Astrocyte (in vitro differentiated cells and primary cell): Measurements from ENCODE around the gene VPS25. TPM values are rescaled to one million over a fixed set of nuclear protein-coding genes. Genes with fewer than 3 reads are reported as not detected.

Experiments
- DNase-seq: peaks from one replicate; pipeline ENCODE4 v3.0.0-alpha.2; 2010; ENCODE audit warnings: low read depth
- FAIRE-seq: peaks from 2 replicates; lab custom pipeline; 2011; peaks lifted over from hg19 to GRCh38; lab: Jason Lieb, UNC
- H2AFZ ChIP-seq: 2 replicates; pipeline ENCODE4 v1.6.0; 2012; ENCODE audit warnings: low read depth, low read length, inconsistent platforms
- H3K27ac ChIP-seq: 2 replicates; pipeline ENCODE4 v1.5.1; 2011; ENCODE audit warnings: low read depth, low read length, inconsistent platforms
- H3K27me3 ChIP-seq: 2 replicates; pipeline ENCODE4 v1.6.0; 2011; ENCODE audit warnings: low read length, inconsistent platforms; ENCODE audit not compliant: insufficient read depth
- H3K36me3 ChIP-seq: 2 replicates; pipeline ENCODE4 v1.5.1; 2011; ENCODE audit warnings: low read length, inconsistent platforms; ENCODE audit not compliant: insufficient read depth
- H3K4me1 ChIP-seq: 2 replicates; pipeline ENCODE4 v1.5.1; 2011; ENCODE audit warnings: low read length, inconsistent platforms; ENCODE audit not compliant: insufficient read depth
- H3K4me2 ChIP-seq: 2 replicates; pipeline ENCODE4 v1.6.0; 2012; ENCODE audit warnings: low read length, inconsistent platforms
- H3K4me3 ChIP-seq: 2 replicates; pipeline ENCODE4 v1.5.1; 2011; ENCODE audit warnings: low read depth, mild to moderate bottlenecking, low read length, inconsistent platforms; ENCODE audit not compliant: insufficient read depth
- H3K79me2 ChIP-seq: 2 replicates; pipeline ENCODE4 v1.6.0; 2012; ENCODE audit warnings: mild to moderate bottlenecking, low read length, inconsistent platforms; ENCODE audit not compliant: insufficient read depth
- H3K9ac ChIP-seq: 2 replicates; pipeline ENCODE4 v1.6.0; 2012; ENCODE audit warnings: mild to moderate bottlenecking, low read length, inconsistent platforms
- H3K9me3 ChIP-seq: 2 replicates; pipeline ENCODE4 v1.5.1; 2012; ENCODE audit warnings: low read depth, mild to moderate bottlenecking, low read length, inconsistent platforms; ENCODE audit not compliant: insufficient read depth
- H4K20me1 ChIP-seq: 2 replicates; pipeline ENCODE4 v1.6.0; 2012; ENCODE audit warnings: low read length, inconsistent platforms; ENCODE audit not compliant: insufficient read depth
- H3K27ac Mint-ChIP-seq: one replicate; pipeline ENCODE4 v1.8.0; 2021; ENCODE audit warnings: mild to moderate bottlenecking, mixed read lengths; ENCODE audit not compliant: unreplicated experiment
- H3K27me3 Mint-ChIP-seq: one replicate; pipeline ENCODE4 v1.8.0; 2021; ENCODE audit warnings: low read depth, mixed read lengths; ENCODE audit not compliant: unreplicated experiment
- H3K36me3 Mint-ChIP-seq: one replicate; pipeline ENCODE4 v1.8.0; 2021; ENCODE audit warnings: low read depth, mixed read lengths; ENCODE audit not compliant: unreplicated experiment
- H3K4me1 Mint-ChIP-seq: one replicate; pipeline ENCODE4 v1.8.0; 2021; ENCODE audit warnings: low read depth, mixed read lengths; ENCODE audit not compliant: unreplicated experiment
- H3K4me3 Mint-ChIP-seq: one replicate; pipeline ENCODE4 v1.8.0; 2021; ENCODE audit warnings: mild to moderate bottlenecking, moderate library complexity, mixed read lengths; ENCODE audit not compliant: unreplicated experiment
- H3K9me3 Mint-ChIP-seq: one replicate; pipeline ENCODE4 v1.8.0; 2021; ENCODE audit warnings: mild to moderate bottlenecking, mixed read lengths; ENCODE audit not compliant: unreplicated experiment
- EZH2 ChIP-seq: IDR thresholded peaks from 2 replicates; pipeline ENCODE4 v1.6.1; 2012; ENCODE audit warnings: mild to moderate bottlenecking, low read length, inconsistent platforms; ENCODE audit not compliant: insufficient read depth
- total RNA-seq: library from RNA; stranded (reverse); gene quantifications from 2 replicates; pipeline ENCODE4 v1.2.1, GENCODE V29; 2021
- TF ChIP-seq, protein P1 (sequence below): IDR thresholded peaks from 2 replicates; pipeline ENCODE4 v1.5.1; 2011; ENCODE audit warnings: low read depth, mild to moderate bottlenecking, inconsistent platforms, low read length, moderate library complexity; ENCODE audit not compliant: insufficient read depth

Gene VPS25
- total RNA-seq, 1 donor from 2014 or later = 49.5 TPM

DNA sequence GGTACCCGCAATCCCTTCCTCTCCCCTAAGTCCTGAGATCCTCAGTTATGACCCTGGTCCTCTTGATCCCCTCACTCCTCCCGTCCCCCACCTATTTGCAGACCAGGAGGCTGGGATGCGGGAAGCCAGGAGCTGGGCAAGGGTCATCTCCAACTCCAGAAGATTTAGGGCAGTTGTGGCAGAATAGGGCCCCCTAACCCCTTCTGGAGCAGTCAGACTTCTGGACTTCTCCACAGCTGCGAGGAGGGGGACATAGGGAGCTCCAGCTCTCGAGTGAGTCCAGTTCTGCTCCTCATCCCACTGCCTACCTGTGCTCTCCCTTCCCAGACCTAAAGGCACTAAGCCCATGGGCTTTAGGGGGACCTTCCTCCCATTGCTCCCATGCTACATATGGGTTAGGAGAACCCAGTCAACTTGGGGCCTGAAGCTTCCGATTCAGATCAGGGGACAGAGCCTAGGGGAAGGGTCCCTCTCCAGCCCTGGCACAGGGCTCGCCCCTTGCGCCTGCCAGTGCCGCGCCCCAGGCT, 8.5 kb downstream of the VPS25 start:
- Histone ChIP-seq H3K4me1 (peaks cover 43% of the 10 kb centered on the region), H2AFZ (no peak overlapping the region), H3K9ac (peak overlapping the region; percentile 85), H4K20me1 (peaks cover 42% of the 10 kb centered on the region), H3K4me2 (peak overlapping the region; percentile 96), H3K4me3 (peak overlapping the region; percentile 85), H3K36me3 (peaks cover 10% of the 10 kb centered on the region), H3K79me2 (peaks cover 47% of the 10 kb centered on the region), H3K9me3 (no peaks in the 10 kb centered on the region), H3K27ac (peak overlapping the region; percentile 10), H3K27me3 (no peaks in the 10 kb centered on the region)
- TF ChIP-seq, protein P1, sequence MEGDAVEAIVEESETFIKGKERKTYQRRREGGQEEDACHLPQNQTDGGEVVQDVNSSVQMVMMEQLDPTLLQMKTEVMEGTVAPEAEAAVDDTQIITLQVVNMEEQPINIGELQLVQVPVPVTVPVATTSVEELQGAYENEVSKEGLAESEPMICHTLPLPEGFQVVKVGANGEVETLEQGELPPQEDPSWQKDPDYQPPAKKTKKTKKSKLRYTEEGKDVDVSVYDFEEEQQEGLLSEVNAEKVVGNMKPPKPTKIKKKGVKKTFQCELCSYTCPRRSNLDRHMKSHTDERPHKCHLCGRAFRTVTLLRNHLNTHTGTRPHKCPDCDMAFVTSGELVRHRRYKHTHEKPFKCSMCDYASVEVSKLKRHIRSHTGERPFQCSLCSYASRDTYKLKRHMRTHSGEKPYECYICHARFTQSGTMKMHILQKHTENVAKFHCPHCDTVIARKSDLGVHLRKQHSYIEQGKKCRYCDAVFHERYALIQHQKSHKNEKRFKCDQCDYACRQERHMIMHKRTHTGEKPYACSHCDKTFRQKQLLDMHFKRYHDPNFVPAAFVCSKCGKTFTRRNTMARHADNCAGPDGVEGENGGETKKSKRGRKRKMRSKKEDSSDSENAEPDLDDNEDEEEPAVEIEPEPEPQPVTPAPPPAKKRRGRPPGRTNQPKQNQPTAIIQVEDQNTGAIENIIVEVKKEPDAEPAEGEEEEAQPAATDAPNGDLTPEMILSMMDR = no peak
- no peak for TF ChIP-seq EZH2
- Mint-ChIP-seq H3K9me3 (no peaks in the 10 kb centered on the region), H3K4me3 (peak overlapping the region; percentile 92), H3K36me3 (peaks cover 11% of the 10 kb centered on the region), H3K27ac (peak overlapping the region; percentile 83), H3K27me3 (no peaks in the 10 kb centered on the region), H3K4me1 (peaks cover 25% of the 10 kb centered on the region)
- FAIRE-seq (no peak), DNase-seq (no peak)

DNA sequence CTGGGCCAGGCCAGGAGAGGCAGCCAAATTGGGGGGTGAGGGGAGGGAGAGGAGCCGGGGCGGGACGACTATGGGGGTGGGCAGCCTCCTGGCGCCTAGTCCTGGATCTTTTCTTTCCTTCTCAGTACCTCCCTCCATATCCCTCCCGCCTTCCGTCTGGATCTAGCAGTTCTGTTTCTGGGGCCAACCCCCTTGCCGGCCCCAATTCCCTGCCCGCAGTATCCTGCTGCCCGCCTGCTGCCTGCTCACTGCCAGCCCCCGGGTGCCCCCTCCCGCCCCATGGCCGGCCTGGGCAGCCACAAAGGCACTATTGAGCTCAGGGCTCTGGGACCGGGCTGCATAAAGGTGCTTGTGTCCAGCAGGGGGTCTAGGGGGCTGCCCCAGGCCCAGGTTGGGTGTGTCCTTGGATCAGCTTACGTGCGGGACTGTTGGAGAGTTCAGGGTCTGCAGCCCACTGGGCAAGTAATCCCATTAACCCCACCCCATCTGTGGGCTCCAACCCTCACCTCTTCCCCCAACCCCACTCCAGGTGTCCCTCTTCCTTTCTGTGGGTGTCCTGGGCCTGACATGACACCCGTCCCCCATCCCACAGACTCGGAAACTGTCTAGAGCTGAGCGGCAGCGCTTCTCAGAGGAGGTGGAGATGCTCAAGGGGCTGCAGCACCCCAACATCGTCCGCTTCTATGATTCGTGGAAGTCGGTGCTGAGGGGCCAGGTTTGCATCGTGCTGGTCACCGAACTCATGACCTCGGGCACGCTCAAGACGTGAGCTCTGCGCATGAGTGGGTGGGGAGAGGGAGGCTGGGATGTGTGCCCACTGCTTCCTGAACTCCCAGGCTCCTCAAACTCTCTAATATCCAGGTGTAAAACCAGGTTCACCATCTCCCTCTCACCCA, 9.2 kb downstream of the VPS25 start:
- no peak for FAIRE-seq
- peaks cover 12% of the 10 kb centered on the region for H3K36me3 Mint-ChIP-seq
- peaks cover 25% of the 10 kb centered on the region for H3K4me1 Mint-ChIP-seq
- Histone ChIP-seq H3K79me2 (peaks cover 47% of the 10 kb centered on the region), H3K4me2 (peak overlapping the region; percentile 96), H2AFZ (no peak overlapping the region), H3K4me3 (peak overlapping the region; percentile 85), H3K4me1 (peaks cover 43% of the 10 kb centered on the region), H3K9me3 (no peaks in the 10 kb centered on the region), H4K20me1 (peaks cover 49% of the 10 kb centered on the region), H3K27me3 (no peaks in the 10 kb centered on the region), H3K9ac (peak overlapping the region; percentile 85), H3K36me3 (peaks cover 10% of the 10 kb centered on the region), H3K27ac (peak overlapping the region; percentile 59)
- H3K9me3 Mint-ChIP-seq = no peaks in the 10 kb centered on the region
- TF ChIP-seq EZH2 = no peak
- TF ChIP-seq, protein P1 = no peak
- no peak for DNase-seq
- H3K27me3 Mint-ChIP-seq = no peaks in the 10 kb centered on the region
- H3K27ac Mint-ChIP-seq = peak overlapping the region; percentile 56
- H3K4me3 Mint-ChIP-seq = peak overlapping the region; percentile 79
